Endothelial cell of umbilical vein (primary cell): Measurements from ENCODE around the gene LGALS14. TPM values are rescaled to one million over a fixed set of nuclear protein-coding genes. Genes with fewer than 3 reads are reported as not detected.

Experiments
- BruUV-seq: library from RNA; stranded (reverse); fragments of 400-500 nt; replicated peaks from 2 replicates; lab custom pipeline; 2021; lab: Mats Ljungman, UMichigan
- CTCF ChIA-PET: fragments of 300-600, 350-600 bp; sonication (Branson Sonifier 250); formaldehyde crosslinking; loops from one replicate; lab custom pipeline; 2021; ENCODE audit warnings: antibody characterized with exemption, inconsistent platforms; lab: Charles Lee
- POLR2A ChIA-PET: fragments of 300-600, 350-600 bp; sonication (Branson Sonifier 250); formaldehyde crosslinking; loops from one replicate; lab custom pipeline; 2021; ENCODE audit warnings: antibody characterized with exemption, inconsistent platforms; lab: Charles Lee
- DNase-seq: peaks from one replicate; pipeline ENCODE4 v3.0.0-alpha.2; 2011; ENCODE audit warnings: low read depth, low spot score
- FAIRE-seq: peaks from 2 replicates; lab custom pipeline; 2011; peaks lifted over from hg19 to GRCh38; lab: Jason Lieb, UNC
- H2AFZ ChIP-seq: 2 replicates; pipeline ENCODE4 v1.6.0; 2012; ENCODE audit warnings: low read depth, low read length, control low read depth, inconsistent platforms
- H3K27ac ChIP-seq: 2 replicates; pipeline ENCODE4 v1.5.1; 2011; ENCODE audit warnings: low read depth, mild to moderate bottlenecking, control low read depth, low read length, moderate library complexity; ENCODE audit not compliant: insufficient read depth
- H3K27me3 ChIP-seq, 2 experiments: 2 replicates each; pipeline versions ENCODE4 v1.6.0 to v1.6.1; 2011; ENCODE audit warnings: low read length in 2 of 2, mixed read lengths in 1 of 2; ENCODE audit not compliant: control insufficient read depth in 2 of 2, insufficient read depth in 2 of 2
- H3K36me3 ChIP-seq, 2 experiments: 2 replicates in 1 of 2; 3 replicates in 1 of 2; pipeline ENCODE4 v1.5.1; 2011; ENCODE audit warnings: low read length in 2 of 2, mild to moderate bottlenecking in 1 of 2, moderate library complexity in 1 of 2; ENCODE audit not compliant: control insufficient read depth in 2 of 2, insufficient read depth in 2 of 2; ENCODE audit errors: extremely low read depth in 1 of 2
- H3K4me1 ChIP-seq: 3 replicates; pipeline ENCODE4 v1.5.1; 2011; ENCODE audit warnings: mild to moderate bottlenecking, low read length; ENCODE audit not compliant: control insufficient read depth, insufficient read depth; ENCODE audit errors: extremely low read depth
- H3K4me2 ChIP-seq: 2 replicates; pipeline ENCODE4 v1.6.1; 2011; ENCODE audit warnings: low read length, control low read depth, mixed read lengths; ENCODE audit not compliant: insufficient read depth
- H3K4me3 ChIP-seq, 3 experiments: fragments of 200-600 bp in 1 of 3; sonication (generic), shearing (Covaris generic) in 1 of 3; replicated peaks in 1 of 3; 2 replicates each; pipeline ENCODE4 v1.5.1; 2011 to 2016; ENCODE audit warnings: control low read depth in 3 of 3, low read length in 3 of 3, mild to moderate bottlenecking in 2 of 3, inconsistent platforms in 1 of 3, low read depth in 1 of 3, moderate library complexity in 1 of 3; ENCODE audit not compliant: insufficient read depth in 1 of 3
- H3K79me2 ChIP-seq: 2 replicates; pipeline ENCODE4 v1.6.0; 2012; ENCODE audit warnings: low read length, inconsistent platforms; ENCODE audit not compliant: control insufficient read depth, insufficient read depth
- H3K9ac ChIP-seq: replicated peaks from 2 replicates; pipeline ENCODE3; 2011; ENCODE audit warnings: low read length, control low read depth; ENCODE audit not compliant: insufficient read depth; ENCODE audit errors: extremely low read depth
- H3K9me1 ChIP-seq: replicated peaks from 3 replicates; pipeline ENCODE4 v1.6.0; 2011; ENCODE audit warnings: mild to moderate bottlenecking, low read length; ENCODE audit not compliant: control insufficient read depth, insufficient read depth; ENCODE audit errors: extremely low read depth
- H3K9me3 ChIP-seq: replicated peaks from 2 replicates; pipeline ENCODE4 v1.5.1; 2012; ENCODE audit warnings: low read length, inconsistent platforms; ENCODE audit not compliant: control insufficient read depth, insufficient read depth
- H4K20me1 ChIP-seq: replicated peaks from 2 replicates; pipeline ENCODE3; 2011; ENCODE audit warnings: mild to moderate bottlenecking, low read length; ENCODE audit not compliant: control insufficient read depth, insufficient read depth; ENCODE audit errors: extremely low read depth
- EZH2 ChIP-seq: IDR thresholded peaks from 2 replicates; pipeline ENCODE4 v1.6.1; 2012; ENCODE audit warnings: borderline replicate concordance, low read depth, mild to moderate bottlenecking, moderate library complexity, low read length, inconsistent platforms; ENCODE audit not compliant: severe bottlenecking
- FOS ChIP-seq: IDR thresholded peaks from 2 replicates; pipeline ENCODE4 v1.6.1; 2011; ENCODE audit warnings: mild to moderate bottlenecking, low read length, moderate library complexity, borderline replicate concordance; ENCODE audit not compliant: insufficient read depth
- GATA2 ChIP-seq: IDR thresholded peaks from 2 replicates; pipeline ENCODE4 v1.7.0; 2011; ENCODE audit warnings: low read depth, mild to moderate bottlenecking, moderate library complexity, mixed read lengths, low read length; ENCODE audit not compliant: insufficient read length, insufficient read depth
- MYC ChIP-seq: IDR thresholded peaks from one replicate; pipeline ENCODE4 v1.6.1; 2011; ENCODE audit warnings: mild to moderate bottlenecking, low read depth, low read length
- POLR2AphosphoS5 ChIP-seq: IDR thresholded peaks from 2 replicates; pipeline ENCODE4 v1.6.1; 2012; ENCODE audit warnings: low read depth, mild to moderate bottlenecking, control low read depth, low read length, moderate library complexity; ENCODE audit not compliant: insufficient read depth
- dilution Hi-C: fragments of 300-500 bp; cut with MboI; formaldehyde crosslinking; loops from one replicate; pipeline ENCODE4 v1.15.0; 2019; ENCODE audit warnings: low sequenced_read_pairs; ENCODE audit not compliant: extremely low pct_ligation_motif_present
- intact Hi-C: fragments of 100-400 bp; cut with micrococcal nuclease; formaldehyde crosslinking; loops from one replicate; pipeline ENCODE4 v1.10.0; 2022
- polyA plus RNA-seq, 4 experiments: library from polyadenylated mRNA; depleted of rRNA in 3 of 4; stranded (reverse) in 3 of 4; unstranded in 1 of 4; fragments of >200 nt; gene quantifications; 2 replicates each; pipeline versions ENCODE4 v1.2.1 to v1.2.3, GENCODE V29; 2011 to 2012; ENCODE audit warnings: missing spikeins in 1 of 4
- total RNA-seq: library from RNA; stranded (reverse); gene quantifications from 2 replicates; pipeline ENCODE4 v1.2.3, GENCODE V29; 2021
- TF ChIP-seq, protein P1 (sequence below), 2 donors: IDR thresholded peaks; 1 replicate in 1 of 2; 2 replicates in 1 of 2; pipeline ENCODE4 v1.5.1; 2011; ENCODE audit warnings: low read length in 2 of 2, mild to moderate bottlenecking in 2 of 2, moderate library complexity in 2 of 2, control low read depth in 1 of 2, inconsistent platforms in 1 of 2, low read depth in 1 of 2; ENCODE audit not compliant: insufficient read depth in 1 of 2; ENCODE audit errors: extremely low read depth in 1 of 2

The LGALS14 gene
- total and polyA plus RNA-seq, 2 donors (not counting 3 experiments of a cell fraction or from before 2014, with no cell fraction given), result not detected

DNA sequence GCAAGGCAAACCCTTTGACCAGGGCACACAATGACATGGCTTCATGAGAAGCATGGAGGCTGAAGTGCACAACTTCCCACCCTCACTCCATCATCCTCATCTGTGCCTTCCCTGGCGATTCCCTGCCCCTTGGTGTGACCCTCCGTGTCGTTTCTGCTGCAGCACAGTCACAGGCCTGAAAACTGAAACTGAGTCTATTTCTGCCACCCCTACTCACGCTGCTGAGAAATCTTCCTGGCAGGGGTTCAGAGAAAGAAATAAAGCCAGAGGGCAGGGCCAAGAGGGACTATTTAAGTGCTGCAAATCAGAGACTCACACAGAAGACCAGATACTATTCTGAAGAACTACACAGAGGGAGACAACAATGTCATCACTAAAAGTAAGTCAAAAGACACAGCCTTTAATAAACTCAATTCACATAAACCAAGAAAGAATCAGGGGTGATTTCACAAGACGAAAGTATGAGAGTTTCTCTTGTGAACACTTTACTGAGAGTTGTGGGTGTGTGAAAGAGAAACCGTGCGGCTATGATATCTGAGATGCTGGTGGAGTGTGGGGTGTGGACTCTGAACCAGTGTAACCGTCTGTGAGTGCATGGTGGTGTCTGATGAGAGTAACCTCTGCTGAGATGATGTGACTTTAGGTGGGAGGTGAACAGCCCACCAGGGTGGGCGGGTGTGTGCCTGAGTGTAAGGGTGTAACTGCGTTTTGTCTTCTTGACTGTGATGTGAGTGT, 25.1 kb upstream of the LGALS14 start:
- FAIRE-seq, result no peak
- Histone ChIP-seq H3K9me3 (no peaks in the 10 kb centered on the region), H3K36me3 (no peaks in the 10 kb centered on the region), H3K79me2 (no peaks in the 10 kb centered on the region), H4K20me1 (no peaks in the 10 kb centered on the region), H3K9me1 (no peaks in the 10 kb centered on the region), H3K4me1 (no peaks in the 10 kb centered on the region), H3K27me3 (no peaks in the 10 kb centered on the region), H2AFZ (no peak overlapping the region), H3K4me2 (no peak overlapping the region), H3K9ac (no peak overlapping the region), H3K4me3 (no peak overlapping the region), H3K27ac (no peak overlapping the region)
- intact Hi-C loops, result no loop called here
- TF ChIP-seq MYC (no peak), FOS (no peak), GATA2 (no peak), POLR2AphosphoS5 (no peak), EZH2 (no peak)
- TF ChIP-seq, protein P1, sequence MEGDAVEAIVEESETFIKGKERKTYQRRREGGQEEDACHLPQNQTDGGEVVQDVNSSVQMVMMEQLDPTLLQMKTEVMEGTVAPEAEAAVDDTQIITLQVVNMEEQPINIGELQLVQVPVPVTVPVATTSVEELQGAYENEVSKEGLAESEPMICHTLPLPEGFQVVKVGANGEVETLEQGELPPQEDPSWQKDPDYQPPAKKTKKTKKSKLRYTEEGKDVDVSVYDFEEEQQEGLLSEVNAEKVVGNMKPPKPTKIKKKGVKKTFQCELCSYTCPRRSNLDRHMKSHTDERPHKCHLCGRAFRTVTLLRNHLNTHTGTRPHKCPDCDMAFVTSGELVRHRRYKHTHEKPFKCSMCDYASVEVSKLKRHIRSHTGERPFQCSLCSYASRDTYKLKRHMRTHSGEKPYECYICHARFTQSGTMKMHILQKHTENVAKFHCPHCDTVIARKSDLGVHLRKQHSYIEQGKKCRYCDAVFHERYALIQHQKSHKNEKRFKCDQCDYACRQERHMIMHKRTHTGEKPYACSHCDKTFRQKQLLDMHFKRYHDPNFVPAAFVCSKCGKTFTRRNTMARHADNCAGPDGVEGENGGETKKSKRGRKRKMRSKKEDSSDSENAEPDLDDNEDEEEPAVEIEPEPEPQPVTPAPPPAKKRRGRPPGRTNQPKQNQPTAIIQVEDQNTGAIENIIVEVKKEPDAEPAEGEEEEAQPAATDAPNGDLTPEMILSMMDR (IDR thresholded peaks at IDR 0.05; ENCODE audit: extremely low read depth in 1 of 2, insufficient read depth in 1 of 2, low read depth in 1 of 2, low read length in 2 of 2), result no peak
- POLR2A ChIA-PET, result no interaction called here
- dilution Hi-C loops, result loop anchor here (10.0 kb wide), 1 partner anchor 114 kb away; no protein-coding TSS in a partner anchor
- no peak for DNase-seq
- BruUV-seq, result no TSS peak
- CTCF ChIA-PET, result no interaction called here
